Choroid plexus epithelial cell (primary cell): ENCODE results near the gene THSD4.

Experiments used
- DNase-seq: peaks from one replicate; pipeline ENCODE4 v3.0.0-alpha.2; 2010; ENCODE audit warnings: low read depth
- H3K4me3 ChIP-seq: 2 replicates; pipeline ENCODE4 v1.5.1; 2011; ENCODE audit warnings: low read depth, mild to moderate bottlenecking, control low read depth, low read length, moderate library complexity
- TF ChIP-seq, protein P1 (sequence below): conservative IDR thresholded peaks from 2 replicates; pipeline ENCODE4 v1.5.1; 2011; ENCODE audit warnings: low read depth, mild to moderate bottlenecking, control low read depth, inconsistent platforms, low read length, moderate library complexity

THSD4 gene

DNA sequence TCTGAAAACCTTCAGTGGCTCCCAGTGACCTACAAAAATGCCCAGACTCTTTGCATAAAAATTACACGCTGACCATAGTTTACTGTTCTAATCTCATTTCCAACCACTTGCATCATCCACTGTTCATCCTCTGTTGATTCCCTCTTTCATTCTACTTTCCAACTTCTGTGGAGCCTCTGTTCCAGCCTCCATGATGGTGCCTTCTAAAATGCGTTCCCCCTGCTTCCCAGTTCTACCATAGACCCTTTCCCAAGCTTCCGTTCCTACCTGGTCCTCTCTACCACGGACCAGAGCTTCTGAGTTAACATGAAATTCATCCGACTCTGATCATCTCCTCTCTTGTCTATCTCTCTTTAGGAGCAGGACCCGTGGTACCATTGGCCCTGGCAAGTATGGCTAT lies 127.0 kb downstream of the THSD4 start:
- H3K4me3 ChIP-seq = no peak overlapping the region
- TF ChIP-seq, protein P1, sequence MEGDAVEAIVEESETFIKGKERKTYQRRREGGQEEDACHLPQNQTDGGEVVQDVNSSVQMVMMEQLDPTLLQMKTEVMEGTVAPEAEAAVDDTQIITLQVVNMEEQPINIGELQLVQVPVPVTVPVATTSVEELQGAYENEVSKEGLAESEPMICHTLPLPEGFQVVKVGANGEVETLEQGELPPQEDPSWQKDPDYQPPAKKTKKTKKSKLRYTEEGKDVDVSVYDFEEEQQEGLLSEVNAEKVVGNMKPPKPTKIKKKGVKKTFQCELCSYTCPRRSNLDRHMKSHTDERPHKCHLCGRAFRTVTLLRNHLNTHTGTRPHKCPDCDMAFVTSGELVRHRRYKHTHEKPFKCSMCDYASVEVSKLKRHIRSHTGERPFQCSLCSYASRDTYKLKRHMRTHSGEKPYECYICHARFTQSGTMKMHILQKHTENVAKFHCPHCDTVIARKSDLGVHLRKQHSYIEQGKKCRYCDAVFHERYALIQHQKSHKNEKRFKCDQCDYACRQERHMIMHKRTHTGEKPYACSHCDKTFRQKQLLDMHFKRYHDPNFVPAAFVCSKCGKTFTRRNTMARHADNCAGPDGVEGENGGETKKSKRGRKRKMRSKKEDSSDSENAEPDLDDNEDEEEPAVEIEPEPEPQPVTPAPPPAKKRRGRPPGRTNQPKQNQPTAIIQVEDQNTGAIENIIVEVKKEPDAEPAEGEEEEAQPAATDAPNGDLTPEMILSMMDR = no peak
- no peak for DNase-seq

DNA sequence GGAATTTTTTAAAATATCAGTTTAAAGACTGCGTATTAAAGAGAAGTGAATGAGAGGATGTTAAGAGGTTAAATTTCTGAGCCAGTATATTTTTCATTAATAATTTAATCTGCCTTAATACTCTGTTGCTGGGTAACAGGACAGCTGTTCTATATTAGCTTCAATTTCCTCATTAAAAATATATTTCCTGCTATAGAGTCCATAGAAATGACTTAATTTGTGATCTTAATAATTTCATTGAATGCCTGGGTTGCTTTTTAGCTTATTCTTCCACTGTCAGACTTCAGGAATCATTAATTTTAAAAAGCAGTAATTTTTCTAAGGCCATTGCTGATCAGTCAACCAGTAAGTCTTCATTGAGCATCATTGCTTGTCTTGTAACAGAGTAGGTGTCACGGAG lies 129.0 kb downstream of the THSD4 start:
- TF ChIP-seq, protein P1 = no peak
- no peak for DNase-seq
- no peak overlapping the region for H3K4me3 ChIP-seq

DNA sequence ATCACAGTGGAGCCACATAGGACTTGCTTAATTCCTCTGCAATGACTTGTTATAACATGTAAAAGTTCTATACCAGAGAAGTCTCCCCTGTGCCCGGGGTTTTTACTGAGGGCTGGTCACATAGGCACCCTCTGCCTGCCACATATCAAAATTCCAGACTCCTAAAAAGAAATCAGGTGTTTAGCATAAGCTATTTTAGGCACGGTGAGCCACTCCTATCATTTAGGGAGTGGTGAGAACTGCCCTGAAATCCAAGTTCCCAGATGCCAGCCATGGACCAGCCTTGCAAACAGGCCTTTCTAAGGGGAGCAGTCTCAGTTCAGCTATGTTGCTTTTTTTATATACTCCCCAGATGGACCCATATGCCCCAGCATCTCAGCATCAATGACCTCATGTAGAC lies 130.3 kb downstream of the THSD4 start:
- H3K4me3 ChIP-seq = no peak overlapping the region
- TF ChIP-seq, protein P1 = no peak
- DNase-seq = no peak

DNA sequence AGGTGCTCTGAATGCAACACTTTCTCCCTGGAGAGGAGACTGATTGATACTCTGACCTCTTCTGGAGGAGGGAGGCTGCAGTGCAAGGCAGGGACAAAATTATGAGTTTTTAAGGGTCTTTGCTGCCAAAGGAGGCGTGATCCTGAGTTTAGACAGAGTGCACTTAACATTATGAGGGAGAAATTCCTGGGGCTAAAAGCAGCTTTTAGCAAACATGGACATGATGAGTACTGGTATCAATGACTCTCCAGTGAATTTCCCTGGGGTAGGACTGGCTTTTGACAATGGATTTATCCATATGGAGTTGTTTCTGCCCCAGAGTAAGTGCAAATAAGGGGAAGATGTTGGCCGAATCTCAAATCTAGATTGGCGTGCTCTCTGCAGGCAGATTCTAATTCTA lies 133.1 kb downstream of the THSD4 start:
- TF ChIP-seq, protein P1 = no peak
- H3K4me3 ChIP-seq = no peak overlapping the region
- no peak for DNase-seq

DNA sequence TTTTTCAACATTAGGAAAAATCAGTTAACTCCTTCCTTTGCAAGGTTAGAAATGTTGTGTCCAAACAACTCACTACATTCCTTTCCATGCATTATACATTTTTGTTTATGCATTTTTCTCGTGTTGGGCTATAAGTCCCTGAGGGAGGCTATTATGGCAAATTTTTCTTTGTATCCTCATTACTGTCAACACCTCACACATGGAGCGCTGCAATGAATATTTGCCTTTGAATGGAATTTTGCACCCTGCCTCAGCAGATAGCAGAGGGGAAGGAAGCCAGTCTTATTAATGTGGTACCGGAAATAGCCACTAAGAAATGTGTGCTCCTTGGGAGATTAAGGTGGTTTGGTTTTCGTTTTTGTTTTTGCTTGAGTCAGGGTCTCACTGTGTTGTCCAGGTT lies 134.7 kb downstream of the THSD4 start:
- TF ChIP-seq, protein P1 = no peak
- peak; percentile 71 for DNase-seq
- no peak overlapping the region for H3K4me3 ChIP-seq

DNA sequence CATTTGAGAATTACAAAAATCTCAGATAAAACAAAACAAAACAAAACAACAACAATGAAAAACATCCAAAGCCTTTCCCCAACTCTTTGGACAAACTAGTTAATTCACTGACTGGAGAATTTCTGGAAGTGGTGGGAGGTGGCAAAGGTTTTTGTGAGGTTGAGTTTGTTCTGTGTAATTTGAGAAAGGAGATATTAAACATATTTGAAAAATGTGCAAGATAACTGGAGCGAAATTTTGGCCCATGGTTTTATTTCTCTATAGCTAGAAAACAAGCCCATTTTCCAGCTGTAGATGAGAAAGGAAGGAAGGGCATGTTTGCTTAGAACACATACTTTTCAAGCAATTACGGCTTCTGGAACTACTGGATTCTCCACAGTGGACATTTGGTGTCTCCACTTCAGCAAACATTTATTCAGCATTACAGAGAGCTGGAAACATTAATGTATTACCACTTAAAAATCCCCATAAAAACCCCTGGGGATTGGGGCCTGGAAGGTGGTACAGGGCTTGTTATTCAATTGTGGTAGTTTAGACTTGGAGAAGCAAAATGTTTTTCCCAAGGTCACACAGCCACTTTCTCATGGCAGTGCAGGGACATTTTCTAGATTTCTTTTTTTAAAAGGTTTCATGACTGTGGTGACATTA lies 135.8 kb downstream of the THSD4 start:
- TF ChIP-seq, protein P1 = no peak
- DNase-seq = peak; percentile 45
- H3K4me3 ChIP-seq = no peak overlapping the region

DNA sequence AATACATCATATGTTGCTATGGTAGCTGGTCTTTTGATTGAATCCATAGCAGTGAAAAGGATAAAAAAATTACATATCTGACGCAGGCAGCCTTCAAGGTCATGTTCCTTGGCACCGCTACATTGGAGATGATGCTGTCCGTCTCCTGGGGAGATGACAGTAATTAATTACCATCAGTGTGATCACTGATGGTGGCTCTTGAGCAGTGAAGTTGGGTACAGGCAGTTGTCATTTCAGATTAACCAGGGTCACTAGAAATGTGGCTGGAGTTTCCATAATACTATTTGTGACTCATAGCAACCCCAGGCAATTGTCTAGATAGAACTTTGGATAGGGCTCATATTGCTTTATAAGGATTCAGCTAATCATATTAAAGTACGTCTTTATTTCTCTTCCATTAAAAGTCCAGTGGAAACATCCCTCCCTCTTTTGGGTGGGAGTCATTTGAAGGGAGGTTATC lies 136.3 kb downstream of the THSD4 start:
- no peak overlapping the region for H3K4me3 ChIP-seq
- peak; percentile 22 for DNase-seq
- TF ChIP-seq, protein P1 = no peak
